GM23248 (cell line): ENCODE results near the gene UBE2B. TPM values are rescaled to one million over a fixed set of nuclear protein-coding genes. Genes with fewer than 3 reads are reported as not detected.
"Not testable (repeated sequence)": the region's sequence is repeated elsewhere in the genome, so short reads cannot be mapped to it uniquely, and the experiment has no call there.

Source experiments
- DNase-seq: peaks from one replicate; pipeline ENCODE4 v3.0.0-alpha.2; 2015
- H2AFZ ChIP-seq: fragments of 200-600 bp; sonication (generic); 2 replicates; pipeline ENCODE4 v1.6.1; 2016; ENCODE audit warnings: antibody characterized with exemption
- H3F3A ChIP-seq: fragments of 200-600 bp; sonication (generic); 2 replicates; pipeline ENCODE4 v1.6.1; 2016; ENCODE audit warnings: mild to moderate bottlenecking, antibody characterized with exemption, mixed run types; ENCODE audit not compliant: insufficient read depth
- H3K27ac ChIP-seq: fragments of 200-600 bp; sonication (generic); 2 replicates; pipeline ENCODE4 v1.5.1; 2016; ENCODE audit warnings: mild to moderate bottlenecking
- H3K27me3 ChIP-seq: fragments of 200-600 bp; sonication (generic); replicated peaks from 2 replicates; pipeline ENCODE4 v1.6.1; 2016; ENCODE audit warnings: mild to moderate bottlenecking; ENCODE audit not compliant: insufficient read depth
- H3K36me3 ChIP-seq: fragments of 200-600 bp; sonication (generic); 2 replicates; pipeline ENCODE4 v1.6.1; 2016; ENCODE audit warnings: low read depth, mild to moderate bottlenecking
- H3K4me1 ChIP-seq: fragments of 200-600 bp; sonication (generic); 2 replicates; pipeline ENCODE4 v1.6.1; 2016; ENCODE audit warnings: mild to moderate bottlenecking; ENCODE audit not compliant: insufficient read depth
- H3K4me2 ChIP-seq: fragments of 200-600 bp; sonication (generic); one replicate; pipeline ENCODE4 v1.6.1; 2016; ENCODE audit warnings: mild to moderate bottlenecking; ENCODE audit not compliant: unreplicated experiment
- H3K4me3 ChIP-seq: fragments of 200-600 bp; sonication (generic); 2 replicates; pipeline ENCODE4 v1.5.1; 2016; ENCODE audit warnings: mild to moderate bottlenecking
- H3K79me2 ChIP-seq: fragments of 200-600 bp; sonication (generic); 2 replicates; pipeline ENCODE4 v1.6.1; 2016; ENCODE audit warnings: mild to moderate bottlenecking; ENCODE audit not compliant: insufficient read depth
- H3K9ac ChIP-seq: fragments of 200-600 bp; sonication (generic); 2 replicates; pipeline ENCODE4 v1.6.1; 2016; ENCODE audit warnings: mild to moderate bottlenecking
- H3K9me2 ChIP-seq: fragments of 200-600 bp; sonication (generic); 2 replicates; pipeline ENCODE4 v1.6.1; 2016; ENCODE audit warnings: mixed run types, mild to moderate bottlenecking, moderate library complexity; ENCODE audit not compliant: insufficient read depth
- H3K9me3 ChIP-seq: fragments of 200-600 bp; sonication (generic); one replicate; pipeline ENCODE4 v1.6.1; 2017; ENCODE audit warnings: low read depth
- H4K20me1 ChIP-seq: fragments of 200-600 bp; sonication (generic); 2 replicates; pipeline ENCODE4 v1.6.0; 2016; ENCODE audit not compliant: insufficient read depth
- EZH2 ChIP-seq: fragments of 200-600 bp; sonication (generic); IDR thresholded peaks from 2 replicates; pipeline ENCODE4 v1.6.1; 2018; ENCODE audit warnings: antibody characterized with exemption, mild to moderate bottlenecking; ENCODE audit not compliant: insufficient read depth, poor library complexity, severe bottlenecking
- EZH2phosphoT487 ChIP-seq: fragments of 200-600 bp; sonication (generic); IDR thresholded peaks from 2 replicates; pipeline ENCODE4 v1.6.1; 2018; ENCODE audit warnings: antibody characterized with exemption, moderate library complexity, mild to moderate bottlenecking, low read depth; ENCODE audit not compliant: insufficient read depth
- WGBS, 2 experiments: methylation state at CpG; one replicate each; pipeline ENCODE4 v1.1.6; 2015 to 2017; ENCODE audit warnings: low lambda C conversion rate in 2 of 2, low coverage in 1 of 2; ENCODE audit errors: missing lambda C conversion rate in 2 of 2; 5-methylcytosine and 5-hydroxymethylcytosine counted together
- in situ Hi-C: fragments of 300-500 bp; cut with MboI; formaldehyde crosslinking; loops from 2 replicates; pipeline ENCODE4 v1.15.0; 2020
- polyA plus RNA-seq: library from polyadenylated mRNA; unstranded; fragments of >200 nt; fragmentation: Nextera tagmentation; extraction: Ambion mirVana; gene quantifications from 2 replicates; pipeline ENCODE4 v1.2.1, GENCODE V29; 2016
- total RNA-seq: library from RNA; depleted of rRNA; stranded (reverse); fragments of >200 nt; shearing (Covaris generic); gene quantifications from 2 replicates; pipeline ENCODE4 v1.2.3, GENCODE V29; 2014; rRNA removed

Gene UBE2B
- total RNA-seq (15.7 and 21.7 TPM in 2 replicates), polyA plus RNA-seq (350 and 376 TPM in 2 replicates)

DNA sequence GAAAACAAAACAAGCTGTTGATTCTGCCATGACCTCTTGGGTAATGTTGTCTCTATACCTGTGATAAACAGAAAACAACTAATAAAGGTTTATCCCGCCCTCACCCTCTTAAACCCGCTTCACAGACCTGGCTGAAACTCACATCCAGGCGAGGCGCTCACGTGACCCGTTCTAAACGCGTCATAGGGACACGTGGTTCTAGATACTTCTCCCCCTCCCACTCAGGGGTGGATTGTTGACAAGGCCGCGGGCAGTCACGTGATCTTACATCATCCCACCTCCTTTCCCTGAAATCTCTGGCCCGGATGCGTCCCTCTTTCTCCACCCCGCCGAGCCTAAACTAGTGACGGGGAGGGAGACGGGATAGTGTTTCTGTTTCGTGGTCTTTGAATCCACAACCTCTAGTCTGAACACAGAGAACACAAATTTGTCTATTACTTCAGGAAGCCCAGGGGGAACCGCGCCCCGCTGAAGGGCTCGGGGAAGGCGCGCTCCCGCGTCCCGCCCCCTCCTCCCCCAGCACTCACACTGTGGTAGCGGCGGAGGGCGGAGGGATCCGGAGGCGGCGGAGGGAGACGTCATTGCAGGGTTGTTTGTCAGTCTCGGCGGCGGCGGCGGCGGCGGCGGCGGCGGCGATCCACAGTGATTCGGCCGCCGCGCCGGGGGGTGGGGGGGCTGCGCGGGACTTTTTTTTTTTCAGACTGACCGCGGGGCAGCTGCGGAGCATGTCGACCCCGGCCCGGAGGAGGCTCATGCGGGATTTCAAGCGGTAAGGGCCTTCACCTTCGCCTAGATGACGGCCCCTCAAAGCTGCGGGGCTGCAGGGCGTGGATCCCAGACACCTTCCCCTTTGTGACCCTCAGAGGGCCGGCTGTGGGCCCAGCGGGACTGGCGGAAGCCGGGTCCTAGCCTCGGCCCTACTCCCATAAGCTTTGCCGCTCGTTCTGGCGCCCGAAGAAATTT lies at the start of gene UBE2B:
UBE2B (plus strand) TSS at position 699 of the 963 bp plus-strand sequence; CDS start at position 726, 27 bp downstream.
- Histone ChIP-seq H3K79me2 (peaks cover 74% of the 10 kb centered on the region), H3K27me3 (no peaks in the 10 kb centered on the region), H3K9ac (peak within 1 kb of the TSS; percentile 100), H4K20me1 (peaks cover 19% of the 10 kb centered on the region; the same call in 1 of the 2 replicates), H3F3A (peaks cover 16% of the 10 kb centered on the region), H3K4me3 (peak within 1 kb of the TSS; percentile 96), H3K36me3 (no peaks in the 10 kb centered on the region; the same call in 1 of the 2 replicates), H3K27ac (peak within 1 kb of the TSS; percentile 98), H3K9me2 (no peaks in the 10 kb centered on the region), H3K4me1 (peaks cover 24% of the 10 kb centered on the region; the same call in 1 of the 2 replicates), H2AFZ (peak within 1 kb of the TSS; percentile 94), H3K4me2 (peak within 1 kb of the TSS; percentile 100), H3K9me3 (no peaks in the 10 kb centered on the region)
- peak; percentile 100 for DNase-seq
- in situ Hi-C loops = no loop called here
- 1 to 2% methylated on average over 49 to 74 of the region's 74 CpGs for WGBS, 2 experiments
- TF ChIP-seq EZH2 (no peak), EZH2phosphoT487 (no peak)

DNA sequence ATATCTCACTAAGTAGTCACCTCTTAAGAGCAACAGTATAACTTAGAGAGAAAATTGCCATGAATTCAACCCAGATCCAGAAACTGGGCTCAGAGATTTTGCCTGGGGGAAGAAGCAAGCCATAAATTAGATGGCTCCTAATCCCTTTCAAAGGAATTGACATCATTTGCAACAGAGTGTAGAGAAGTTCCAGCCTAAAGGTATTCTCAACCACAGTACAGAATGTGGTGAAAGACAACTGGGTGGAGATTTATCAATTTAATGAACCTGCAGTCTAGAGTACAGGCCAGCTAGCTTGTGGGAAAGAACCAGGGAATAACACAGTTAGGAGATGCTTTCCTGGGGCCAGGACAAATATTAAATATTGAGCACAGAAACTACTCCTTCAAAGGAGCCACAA lies 44.0 kb upstream of the UBE2B start:
- no peak for DNase-seq
- Histone ChIP-seq H3K4me3 (no peak overlapping the region), H3K4me1 (no peaks in the 10 kb centered on the region), H3K27me3 (no peaks in the 10 kb centered on the region), H3K9me3 (peaks cover 6% of the 10 kb centered on the region), H3K9me2 (no peaks in the 10 kb centered on the region), H3F3A (no peaks in the 10 kb centered on the region), H3K27ac (no peak overlapping the region), H3K9ac (no peak overlapping the region), H3K79me2 (no peaks in the 10 kb centered on the region), H2AFZ (no peak overlapping the region), H4K20me1 (no peaks in the 10 kb centered on the region), H3K36me3 (no peaks in the 10 kb centered on the region), H3K4me2 (no peak overlapping the region)
- in situ Hi-C loops = no loop called here
- TF ChIP-seq EZH2phosphoT487 (no peak), EZH2 (no peak)

DNA sequence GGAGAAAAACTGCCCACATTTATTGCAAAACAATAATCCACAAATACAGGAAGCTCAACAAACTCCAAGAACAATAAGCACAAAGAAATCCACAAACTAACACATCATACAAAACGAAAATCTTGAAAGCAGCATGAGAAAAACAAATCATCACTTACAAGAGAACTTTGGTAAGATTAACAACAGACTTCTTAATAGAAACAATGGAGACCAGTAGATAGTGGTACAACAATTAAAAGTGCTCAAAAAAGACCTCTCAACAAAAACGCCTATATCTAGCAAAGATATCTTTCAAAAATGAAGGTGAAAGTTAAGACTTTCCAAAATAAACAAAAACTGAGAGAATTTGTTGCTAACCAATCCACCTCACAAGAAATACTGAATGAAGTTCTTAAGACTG lies 42.8 kb upstream of the UBE2B start:
- peaks cover 6% of the 10 kb centered on the region for H3K9me3 ChIP-seq
- no peaks in the 10 kb centered on the region for H3K36me3 ChIP-seq
- H4K20me1 ChIP-seq = no peaks in the 10 kb centered on the region
- H3F3A ChIP-seq = no peaks in the 10 kb centered on the region
- H2AFZ ChIP-seq = no peak overlapping the region
- H3K9me2 ChIP-seq = no peaks in the 10 kb centered on the region
- H3K4me2 ChIP-seq = no peak overlapping the region
- 34 to 41% methylated on average over 2 of the region's 2 CpGs for WGBS, 2 experiments
- no peaks in the 10 kb centered on the region for H3K4me1 ChIP-seq
- peak; percentile 19 for DNase-seq
- TF ChIP-seq EZH2 = no peak
- no peak for TF ChIP-seq EZH2phosphoT487
- H3K27ac ChIP-seq = no peak overlapping the region
- H3K27me3 ChIP-seq = no peaks in the 10 kb centered on the region
- H3K9ac ChIP-seq = no peak overlapping the region
- no peak overlapping the region for H3K4me3 ChIP-seq
- H3K79me2 ChIP-seq = no peaks in the 10 kb centered on the region
- in situ Hi-C loops = no loop called here

DNA sequence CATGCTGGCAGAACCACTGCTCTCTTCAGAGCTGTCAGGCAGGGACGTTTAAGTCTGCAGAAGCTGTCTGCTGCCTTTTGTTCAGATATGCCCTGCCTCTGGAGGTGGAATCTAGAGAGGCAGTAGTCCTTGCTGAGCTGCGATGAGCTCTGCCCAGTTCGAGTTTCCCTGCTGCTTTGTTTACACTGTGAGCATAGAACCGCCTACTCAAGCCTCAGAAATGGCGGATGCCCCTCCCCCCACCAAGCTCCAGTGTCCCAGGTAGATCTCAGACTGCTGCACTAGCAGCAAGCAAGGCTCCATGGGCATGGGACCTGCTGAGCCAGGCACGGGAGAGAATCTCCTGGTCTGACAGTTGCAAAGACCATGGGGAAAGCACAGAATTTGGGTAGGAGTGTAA lies 34.5 kb upstream of the UBE2B start:
- not testable (repeated sequence) for H3K9me3 ChIP-seq

DNA sequence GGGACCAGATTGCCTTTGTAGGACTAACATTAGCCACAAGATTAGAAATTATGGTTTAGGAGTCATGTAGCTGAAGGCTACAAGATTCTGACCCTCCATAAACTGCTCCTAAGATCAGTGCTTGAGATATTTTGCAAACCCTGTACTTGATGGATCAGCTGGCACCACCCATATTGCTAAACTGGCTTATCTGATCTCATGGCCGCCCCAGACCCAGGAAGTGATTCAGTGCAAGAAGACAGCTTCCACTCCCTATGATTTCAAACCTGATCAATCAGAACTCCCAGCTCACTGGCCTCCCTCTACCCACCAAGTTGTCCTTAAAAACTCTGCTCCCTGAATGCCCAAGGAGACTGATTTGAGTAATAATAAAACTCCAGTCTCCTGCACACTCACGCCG lies 27.9 kb upstream of the UBE2B start:
- H3K79me2 ChIP-seq, H3K9me2 ChIP-seq, in situ Hi-C loops, H3F3A ChIP-seq, H3K36me3 ChIP-seq, H2AFZ ChIP-seq, H3K9me3 ChIP-seq, H3K4me3 ChIP-seq, H3K9ac ChIP-seq, H3K27ac ChIP-seq, H4K20me1 ChIP-seq, DNase-seq, H3K4me2 ChIP-seq, H3K4me1 ChIP-seq, H3K27me3 ChIP-seq: not testable (repeated sequence)
- 81 to 83% methylated on average over 3 of the region's 3 CpGs for WGBS, 2 experiments

More for the DNA sequence above, 34.5 kb upstream of the UBE2B start:
- H3K36me3 ChIP-seq, H3K9me2 ChIP-seq, DNase-seq, H3K9ac ChIP-seq, H3K4me2 ChIP-seq, H3K27ac ChIP-seq, H2AFZ ChIP-seq, H3K4me1 ChIP-seq, H4K20me1 ChIP-seq, H3K79me2 ChIP-seq, H3K27me3 ChIP-seq, in situ Hi-C loops, H3F3A ChIP-seq, H3K4me3 ChIP-seq: not testable (repeated sequence)
- WGBS, 2 experiments = 93 to 95% methylated on average over 6 of the region's 6 CpGs

DNA sequence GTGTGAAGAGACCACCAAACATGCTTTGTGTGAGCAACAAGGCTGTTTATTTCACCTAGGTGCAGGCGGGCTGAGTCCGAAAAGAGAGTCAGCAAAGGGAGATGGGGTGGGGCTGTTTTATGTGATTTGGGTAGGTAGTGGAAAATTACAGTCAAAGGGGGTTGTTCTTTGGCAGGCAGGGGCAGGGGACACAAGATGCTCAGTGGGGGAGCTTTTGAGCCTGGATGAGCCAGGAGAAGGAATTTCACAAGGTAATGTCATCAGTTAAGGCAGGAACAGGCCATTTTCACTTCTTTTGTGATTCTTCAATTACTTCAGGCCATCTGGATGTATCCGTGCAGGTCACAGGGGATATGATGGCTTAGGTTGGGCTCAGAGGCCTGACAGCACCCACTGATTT lies 25.9 kb upstream of the UBE2B start:
- H3K36me3 ChIP-seq, DNase-seq, H2AFZ ChIP-seq, H3K9me3 ChIP-seq, H3K27ac ChIP-seq, H3K9me2 ChIP-seq, in situ Hi-C loops, H3K4me1 ChIP-seq, H4K20me1 ChIP-seq, H3K4me3 ChIP-seq, H3K27me3 ChIP-seq, H3F3A ChIP-seq, H3K4me2 ChIP-seq, H3K9ac ChIP-seq, H3K79me2 ChIP-seq: not testable (repeated sequence)
- 72 to 85% methylated on average over 3 of the region's 3 CpGs for WGBS, 2 experiments
